ENCODE measurements around the gene SEC11C. TPM values are rescaled to one million over a fixed set of nuclear protein-coding genes. Genes with fewer than 3 reads are reported as not detected.
A peak's percentile ranks its signal among the peaks of the same experiment; 100 is the strongest.

Gene SEC11C
- total and polyA plus RNA-seq, 2 of the 13 experiments (the other 11 are each of a cell fraction or from before 2014, with no cell fraction given), result 71.9 to 297 TPM

DNA sequence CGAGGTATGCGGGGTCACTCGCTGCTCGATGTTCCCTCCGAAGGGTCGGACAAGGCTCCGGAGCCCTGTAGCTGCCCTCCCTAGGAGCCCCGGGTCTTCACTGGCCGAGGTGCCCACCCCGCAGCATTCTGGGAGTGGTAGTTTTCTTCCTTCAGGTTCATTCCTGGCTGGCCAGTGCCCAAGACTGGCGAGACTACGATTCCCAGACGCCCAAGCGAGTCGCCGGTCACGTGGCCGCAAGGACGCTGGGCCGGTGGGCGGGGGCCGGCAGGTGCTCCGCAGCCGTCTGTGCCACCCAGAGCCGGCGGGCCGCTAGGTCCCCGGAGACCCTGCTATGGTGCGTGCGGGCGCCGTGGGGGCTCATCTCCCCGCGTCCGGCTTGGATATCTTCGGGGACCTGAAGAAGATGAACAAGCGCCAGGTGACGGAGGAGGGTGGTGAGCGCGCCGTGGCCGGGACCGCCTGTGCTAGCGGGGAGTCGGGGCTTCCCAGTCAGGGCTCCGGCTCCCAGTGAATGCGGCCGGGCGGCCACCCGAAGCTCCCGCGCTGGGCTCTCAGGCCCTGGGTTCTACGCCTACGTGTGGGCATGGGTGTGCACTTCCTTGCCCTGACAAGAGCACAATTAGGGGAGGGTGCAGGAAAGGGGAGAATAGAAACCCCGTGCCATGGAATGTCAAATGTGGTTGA lies at the start of gene SEC11C (continued):
- TF ChIP-seq SRY (CRISPR knock-in tag; IDR thresholded peaks at IDR 0.05) (peak; percentile 15; the same call in 1 of the 2 replicates), NONO (IDR thresholded peaks at IDR 0.05) (no peak), NONO (CRISPR knock-in tag; conservative IDR thresholded peaks at IDR 0.05) (peak; percentile 52; the same call in 1 of the 2 replicates)

- no peak overlapping the region for H3K9ac ChIP-seq (ENCODE audit: insufficient read depth, low read depth, low read length)
- H3K4me3 ChIP-seq (replicated peaks in 1 of 3; ENCODE audit: insufficient read depth in 1 of 3, low read depth in 2 of 3, low read length in 3 of 3), result no peak overlapping the region
- no peak for DNase-seq (ENCODE audit: low spot score)
- CTCF ChIA-PET (ENCODE audit: low intra/inter-chr PET ratio, low total read pairs), result no interaction called here
- no TSS peak for BruUV-seq (replicated peaks)
- ATAC-seq, result no peak
- H3K27ac ChIP-seq (ENCODE audit: extremely low read length, insufficient read depth, low read length), result no peak overlapping the region
- intact Hi-C loops (cut with micrococcal nuclease; ENCODE audit: unreplicated experiment), result no loop called here
- H3K27me3 ChIP-seq (ENCODE audit: control insufficient read depth in 1 of 2, insufficient read depth in 2 of 2, low read length in 2 of 2), result peaks cover 0 to 26% of the 10 kb centered on the region in 2 experiments; a peak in 4 of 5 replicates
- no peaks in the 10 kb centered on the region for H3K79me2 ChIP-seq (ENCODE audit: insufficient read depth, low read length)
- in situ Hi-C loops (cut with HindIII; ENCODE audit: extremely low pct_ligation_motif_present, low pct_unique_long_range_greater_than_20kb), result no loop called here
- WGBS (ENCODE audit: low lambda C conversion rate), result 31% methylated on average over 4 of the region's 5 CpGs
- H3K4me1 ChIP-seq (ENCODE audit: insufficient read depth, low read length), result no peaks in the 10 kb centered on the region
- POLR2A ChIA-PET, result no interaction called here
- H3K4me2 ChIP-seq (ENCODE audit: low read depth, low read length), result no peak overlapping the region
- no peak for FAIRE-seq
- no peaks in the 10 kb centered on the region for H3K9me3 ChIP-seq (ENCODE audit: low read length)
- no peak overlapping the region for H2AFZ ChIP-seq (ENCODE audit: low read length)
- no peaks in the 10 kb centered on the region for H4K20me1 ChIP-seq (ENCODE audit: insufficient read depth, low read length)
- H3K36me3 ChIP-seq (replicated peaks in 1 of 2; ENCODE audit: control insufficient read depth in 1 of 2, insufficient read depth in 2 of 2, low read length in 2 of 2), result no peaks in the 10 kb centered on the region
- TF ChIP-seq CEBPG (CRISPR knock-in tag; IDR thresholded peaks at IDR 0.05), result no peak
- TF ChIP-seq ZNF850 (CRISPR knock-in tag; conservative IDR thresholded peaks at IDR 0.05), result no peak
- TF ChIP-seq ZNF430 (CRISPR knock-in tag; IDR thresholded peaks at IDR 0.05), result no peak
Measured at GRCh38 chr18:59090966-59091603, 48.6 kb upstream of the SEC11C start.

- FAIRE-seq, result no peak
- Histone ChIP-seq H2AFZ (ENCODE audit: low read length) (no peak overlapping the region), H3K4me2 (ENCODE audit: low read depth, low read length) (no peak overlapping the region), H3K27ac (ENCODE audit: extremely low read length, insufficient read depth, low read length) (no peak overlapping the region), H3K27me3 (ENCODE audit: control insufficient read depth in 1 of 2, insufficient read depth in 2 of 2, low read length in 2 of 2) (peaks cover 0 to 24% of the 10 kb centered on the region in 2 experiments; a peak in 3 of 5 replicates), H3K4me3 (replicated peaks in 1 of 3; ENCODE audit: insufficient read depth in 1 of 3, low read depth in 2 of 3, low read length in 3 of 3) (no peak overlapping the region), H3K9me3 (ENCODE audit: low read length) (no peaks in the 10 kb centered on the region), H3K9ac (ENCODE audit: insufficient read depth, low read depth, low read length) (no peak overlapping the region), H4K20me1 (ENCODE audit: insufficient read depth, low read length) (no peaks in the 10 kb centered on the region), H3K36me3 (replicated peaks in 1 of 2; ENCODE audit: control insufficient read depth in 1 of 2, insufficient read depth in 2 of 2, low read length in 2 of 2) (no peaks in the 10 kb centered on the region), H3K4me1 (ENCODE audit: insufficient read depth, low read length) (no peaks in the 10 kb centered on the region), H3K79me2 (ENCODE audit: insufficient read depth, low read length) (no peaks in the 10 kb centered on the region)
- in situ Hi-C loops (cut with HindIII; ENCODE audit: extremely low pct_ligation_motif_present, low pct_unique_long_range_greater_than_20kb), result no loop called here
- BruUV-seq (replicated peaks), result no TSS peak
- POLR2A ChIA-PET, result no interaction called here
- TF ChIP-seq ZNF660 (CRISPR knock-in tag; IDR thresholded peaks at IDR 0.05; ENCODE audit: borderline replicate concordance, low read depth) (no peak), KLF12 (CRISPR knock-in tag; IDR thresholded peaks at IDR 0.05; ENCODE audit: borderline replicate concordance) (no peak), NCOA1 (CRISPR knock-in tag; IDR thresholded peaks at IDR 0.05) (no peak), JUNB (CRISPR knock-in tag; IDR thresholded peaks at IDR 0.05; ENCODE audit: borderline replicate concordance) (no peak), ZNF891 (CRISPR knock-in tag; IDR thresholded peaks at IDR 0.05) (no peak), CREB1 (IDR thresholded peaks at IDR 0.05) (no peak), CREB1 (CRISPR knock-in tag; IDR thresholded peaks at IDR 0.05) (no peak), ESRRA (CRISPR knock-in tag; IDR thresholded peaks at IDR 0.05; ENCODE audit: low read depth) (no peak), MEIS1 (CRISPR knock-in tag; IDR thresholded peaks at IDR 0.05; ENCODE audit: borderline replicate concordance) (no peak), ZNF33A (CRISPR knock-in tag; IDR thresholded peaks at IDR 0.05; ENCODE audit: borderline replicate concordance) (no peak), ZSCAN20 (CRISPR knock-in tag; IDR thresholded peaks at IDR 0.05; ENCODE audit: borderline replicate concordance) (no peak)
- intact Hi-C loops (cut with micrococcal nuclease; ENCODE audit: unreplicated experiment), result no loop called here
- CTCF ChIA-PET (ENCODE audit: low intra/inter-chr PET ratio, low total read pairs), result no interaction called here
- ATAC-seq, result no peak
- 48% methylated on average over 7 of the region's 7 CpGs for WGBS (ENCODE audit: low lambda C conversion rate)
- no peak for DNase-seq (ENCODE audit: low spot score)
Measured at GRCh38 chr18:59093668-59094067, 46.0 kb upstream of the SEC11C start.
